GM03348 (cell line): ENCODE measurements around the gene MAP2K1.
"Not testable (repeated sequence)": the region's sequence is repeated elsewhere in the genome, so short reads cannot be mapped to it uniquely, and the experiment has no call there.

Experiments
- DNase-seq: peaks from one replicate; pipeline ENCODE4 v3.0.0; 2012; ENCODE audit warnings: low spot score

MAP2K1 gene

GRCh38 chr15:66393037-66393436, 6.3 kb downstream of the MAP2K1 start:
- DNase-seq: not testable (repeated sequence)

GRCh38 chr15:66394472-66394871, 7.8 kb downstream of the MAP2K1 start:
- no peak for DNase-seq

GRCh38 chr15:66394915-66395314, 8.2 kb downstream of the MAP2K1 start:
- no peak for DNase-seq

GRCh38 chr15:66399276-66399675, 12.6 kb downstream of the MAP2K1 start:
- no peak for DNase-seq

GRCh38 chr15:66400351-66400774, 13.7 kb downstream of the MAP2K1 start:
- peak; percentile 15 for DNase-seq

- no peak for DNase-seq
These were observed 14.7 kb downstream of the MAP2K1 start for GRCh38 chr15:66401130-66402021.

GRCh38 chr15:66402761-66403284, 16.1 kb downstream of the MAP2K1 start:
- no peak for DNase-seq

GRCh38 chr15:66403323-66403722, 16.6 kb downstream of the MAP2K1 start:
- no peak for DNase-seq

- DNase-seq: no peak
These were observed 17.4 kb downstream of the MAP2K1 start for GRCh38 chr15:66404122-66404521.

- no peak for DNase-seq
These were observed 17.8 kb downstream of the MAP2K1 start for GRCh38 chr15:66404532-66404931.

GRCh38 chr15:66405007-66405406, 18.3 kb downstream of the MAP2K1 start:
- DNase-seq: no peak

- no peak for DNase-seq
These were observed 18.9 kb downstream of the MAP2K1 start for GRCh38 chr15:66405615-66406014.

GRCh38 chr15:66408254-66408653, 21.5 kb downstream of the MAP2K1 start:
- DNase-seq: no peak

- no peak for DNase-seq
These were observed 22.1 kb downstream of the MAP2K1 start for GRCh38 chr15:66408675-66409282.

- no peak for DNase-seq
These were observed 22.9 kb downstream of the MAP2K1 start for GRCh38 chr15:66409565-66410108.

GRCh38 chr15:66411190-66411589, 24.5 kb downstream of the MAP2K1 start:
- no peak for DNase-seq

GRCh38 chr15:66412220-66412619, 25.5 kb downstream of the MAP2K1 start:
- DNase-seq: no peak

GRCh38 chr15:66413579-66413978, 26.9 kb downstream of the MAP2K1 start:
- no peak for DNase-seq

GRCh38 chr15:66415360-66415759, 28.6 kb downstream of the MAP2K1 start:
- no peak for DNase-seq

GRCh38 chr15:66417736-66418135, 31.0 kb downstream of the MAP2K1 start:
- DNase-seq: no peak

GRCh38 chr15:66419471-66419870, 32.8 kb downstream of the MAP2K1 start:
- DNase-seq: no peak

GRCh38 chr15:66422347-66422746, 35.6 kb downstream of the MAP2K1 start:
- DNase-seq: no peak

- DNase-seq: no peak
These were observed 36.4 kb downstream of the MAP2K1 start for GRCh38 chr15:66423149-66423548.
